GM12891 (cell line): ENCODE results near the gene PERCC1.

Experiments
- POLR2AphosphoS5 ChIP-seq: IDR thresholded peaks from 2 replicates; pipeline ENCODE4 v1.6.1; 2011; ENCODE audit warnings: low read depth, low read length, control low read depth
- SPI1 ChIP-seq: IDR thresholded peaks from 2 replicates; pipeline ENCODE4 v1.6.1; 2011; ENCODE audit warnings: low read depth, low read length, control low read depth
- TAF1 ChIP-seq: IDR thresholded peaks from 2 replicates; pipeline ENCODE4 v1.6.1; 2011; ENCODE audit warnings: low read depth, low read length, control low read depth

DNA sequence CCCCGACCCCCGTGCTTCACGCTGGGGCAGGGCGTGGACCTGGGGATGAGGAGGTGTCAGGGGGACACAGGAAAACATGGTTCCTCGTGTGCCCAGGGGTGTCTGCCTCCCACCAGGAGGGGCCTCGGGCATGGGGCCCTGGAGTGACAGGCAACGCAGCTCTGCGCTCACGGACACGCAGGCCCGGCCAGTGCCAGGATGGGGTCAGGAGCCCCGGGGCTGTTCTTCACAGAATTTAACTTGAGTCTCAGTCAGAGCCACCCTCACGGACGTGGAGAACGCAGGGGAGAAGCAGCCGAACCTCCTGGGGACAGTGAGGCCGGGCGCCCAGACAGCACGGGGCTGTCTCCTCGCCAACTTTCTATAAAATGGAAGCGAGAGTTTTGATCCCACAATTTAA lies 33.1 kb upstream of the PERCC1 start:
- TF ChIP-seq TAF1 (no peak), POLR2AphosphoS5 (no peak), SPI1 (no peak)
